Neural cell (in vitro differentiated cells): ENCODE results near the gene FKBP10. TPM values are rescaled to one million over a fixed set of nuclear protein-coding genes. Genes with fewer than 3 reads are reported as not detected.

ENCODE experiments used
- H2AFZ ChIP-seq: fragments of 200-600, 300-800 bp; sonication (generic), shearing (Covaris generic); 2 replicates; pipeline ENCODE4 v1.6.0; 2014; ENCODE audit warnings: low read depth, mild to moderate bottlenecking, antibody characterized with exemption, low read length, moderate library complexity
- H3F3A ChIP-seq: fragments of 200-600 bp; shearing (Covaris generic); 2 replicates; pipeline ENCODE4 v1.6.1; 2016; ENCODE audit warnings: mild to moderate bottlenecking, moderate library complexity, mixed read lengths, antibody characterized with exemption, low read length; ENCODE audit not compliant: insufficient read depth, poor library complexity, severe bottlenecking
- H3K27ac ChIP-seq: fragments of 200-600, 300-800 bp; sonication (generic), shearing (Covaris generic); 2 replicates; pipeline ENCODE4 v1.5.1; 2014; ENCODE audit warnings: mild to moderate bottlenecking, low read length, moderate library complexity
- H3K27me3 ChIP-seq: fragments of 300-800, 200-600 bp; sonication (generic), shearing (Covaris generic); 2 replicates; pipeline ENCODE4 v1.6.0; 2014; ENCODE audit warnings: mild to moderate bottlenecking, low read depth, low read length, moderate library complexity; ENCODE audit not compliant: insufficient read depth
- H3K36me3 ChIP-seq: fragments of 300-800, 200-600 bp; sonication (generic), shearing (Covaris generic); 2 replicates; pipeline ENCODE4 v1.5.1; 2014; ENCODE audit warnings: mild to moderate bottlenecking, antibody characterized with exemption, low read length, moderate library complexity; ENCODE audit not compliant: insufficient read depth
- H3K4me2 ChIP-seq: fragments of 300-800, 200-600 bp; sonication (generic), shearing (Covaris generic); 2 replicates; pipeline ENCODE4 v1.6.0; 2014; ENCODE audit warnings: mild to moderate bottlenecking, low read length
- H3K4me3 ChIP-seq: fragments of 300-800, 200-600 bp; sonication (generic), shearing (Covaris generic); 2 replicates; pipeline ENCODE4 v1.5.1; 2014; ENCODE audit warnings: mild to moderate bottlenecking, low read length, moderate library complexity
- H3K79me2 ChIP-seq: fragments of 200-600 bp; shearing (Covaris generic); replicated peaks from 2 replicates; pipeline ENCODE4 v1.6.0; 2014; ENCODE audit warnings: mild to moderate bottlenecking, low read length, moderate library complexity; ENCODE audit not compliant: insufficient read depth
- H3K9ac ChIP-seq: fragments of 300-800, 200-600 bp; sonication (generic), shearing (Covaris generic); 2 replicates; pipeline ENCODE4 v1.6.1; 2016; ENCODE audit warnings: mild to moderate bottlenecking, low read length, mixed read lengths
- H3K9me2 ChIP-seq: fragments of 200-600 bp; shearing (Covaris generic); 2 replicates; pipeline ENCODE4 v1.6.1; 2016; ENCODE audit warnings: mild to moderate bottlenecking, low read length, mixed read lengths; ENCODE audit not compliant: insufficient read depth
- H3K9me3 ChIP-seq: fragments of 200-600, 300-800 bp; sonication (generic), shearing (Covaris generic); 2 replicates; pipeline ENCODE4 v1.6.1; 2016; ENCODE audit warnings: mild to moderate bottlenecking, mixed run types, low read length, moderate library complexity, mixed read lengths
- H4K20me1 ChIP-seq: fragments of 200-600 bp; shearing (Covaris generic); 2 replicates; pipeline ENCODE4 v1.6.1; 2016; ENCODE audit warnings: mild to moderate bottlenecking, mixed run types; ENCODE audit not compliant: insufficient read depth
- CTCF ChIP-seq: fragments of 450-650 bp; IDR thresholded peaks from 2 replicates; pipeline ENCODE4 v1.5.1; 2014; ENCODE audit warnings: antibody characterized with exemption, mild to moderate bottlenecking, moderate library complexity; ENCODE audit not compliant: poor library complexity, severe bottlenecking
- EP300 ChIP-seq: fragments of 450-650 bp; conservative IDR thresholded peaks from 2 replicates; pipeline ENCODE4 v1.6.1; 2014; ENCODE audit warnings: antibody characterized with exemption, mild to moderate bottlenecking, moderate library complexity; ENCODE audit not compliant: poor library complexity, severe bottlenecking
- EZH2 ChIP-seq: fragments of 200-600, 300-800 bp; shearing (Covaris generic), sonication (generic); IDR thresholded peaks from 2 replicates; pipeline ENCODE4 v1.6.1; 2014; ENCODE audit warnings: antibody characterized with exemption, low read length, borderline replicate concordance, mild to moderate bottlenecking; ENCODE audit not compliant: insufficient read depth, poor library complexity, severe bottlenecking
- MXI1 ChIP-seq: fragments of 450-650 bp; conservative IDR thresholded peaks from 2 replicates; pipeline ENCODE4 v1.6.1; 2014; ENCODE audit warnings: antibody characterized with exemption, mild to moderate bottlenecking; ENCODE audit not compliant: poor library complexity, severe bottlenecking
- POLR2AphosphoS5 ChIP-seq: IDR thresholded peaks from 2 replicates; pipeline ENCODE4 v1.6.1; 2012
- RAD21 ChIP-seq: fragments of 450-650 bp; conservative IDR thresholded peaks from 2 replicates; pipeline ENCODE4 v1.6.1; 2014; ENCODE audit warnings: antibody characterized with exemption, mild to moderate bottlenecking, moderate library complexity
- REST ChIP-seq: IDR thresholded peaks from 2 replicates; pipeline ENCODE4 v1.6.1; 2012; ENCODE audit warnings: borderline replicate concordance
- SMC3 ChIP-seq: fragments of 450-650 bp; conservative IDR thresholded peaks from 2 replicates; pipeline ENCODE4 v1.6.1; 2014; ENCODE audit warnings: antibody characterized with exemption, mild to moderate bottlenecking, moderate library complexity; ENCODE audit not compliant: poor library complexity
- TAF1 ChIP-seq: IDR thresholded peaks from 2 replicates; pipeline ENCODE4 v1.6.1; 2012; ENCODE audit warnings: low read depth
- polyA plus RNA-seq: library from polyadenylated mRNA; depleted of rRNA; stranded (reverse); fragments of >200 nt; gene quantifications from 2 replicates; pipeline ENCODE4 v1.2.3, GENCODE V29; 2014

Gene FKBP10
- polyA plus RNA-seq, 1 donor from 2014 or later = 3.5 TPM

- no peak overlapping the region for H3K4me2 ChIP-seq
- no peak overlapping the region for H3K9ac ChIP-seq
- H3K36me3 ChIP-seq = no peaks in the 10 kb centered on the region
- no peaks in the 10 kb centered on the region for H3K9me2 ChIP-seq
- H3K9me3 ChIP-seq = no peaks in the 10 kb centered on the region
- H3K4me3 ChIP-seq = no peak overlapping the region
- H3F3A ChIP-seq = no peaks in the 10 kb centered on the region
- H4K20me1 ChIP-seq = no peaks in the 10 kb centered on the region
- no peak for TF ChIP-seq POLR2AphosphoS5
- TF ChIP-seq CTCF = no peak
- no peak for TF ChIP-seq SMC3
- no peak for TF ChIP-seq MXI1
- TF ChIP-seq EP300 = no peak
- TF ChIP-seq TAF1 = no peak
- no peak for TF ChIP-seq EZH2
- TF ChIP-seq REST = no peak
- no peak for TF ChIP-seq RAD21
- no peak overlapping the region for H2AFZ ChIP-seq
- no peaks in the 10 kb centered on the region for H3K27me3 ChIP-seq
- H3K27ac ChIP-seq = no peak overlapping the region
- H3K79me2 ChIP-seq = no peaks in the 10 kb centered on the region
These were observed 18.8 kb upstream of the FKBP10 start for GRCh38 chr17:41793784-41794539.

GRCh38 chr17:41794540-41794975, 18.2 kb upstream of the FKBP10 start:
- Histone ChIP-seq H3K27ac (no peak overlapping the region), H3K27me3 (no peaks in the 10 kb centered on the region), H3K36me3 (no peaks in the 10 kb centered on the region), H3F3A (no peaks in the 10 kb centered on the region), H2AFZ (no peak overlapping the region), H3K79me2 (no peaks in the 10 kb centered on the region), H3K9me2 (no peaks in the 10 kb centered on the region), H3K9ac (no peak overlapping the region), H3K4me3 (no peak overlapping the region), H3K4me2 (no peak overlapping the region), H4K20me1 (no peaks in the 10 kb centered on the region), H3K9me3 (no peaks in the 10 kb centered on the region)
- TF ChIP-seq RAD21 (no peak), MXI1 (no peak), EZH2 (no peak), TAF1 (no peak), POLR2AphosphoS5 (no peak), CTCF (no peak), REST (no peak), SMC3 (no peak), EP300 (no peak)
